Hypothalamus (tissue), 51 donors: ENCODE measurements around the gene UFSP1.
"Not testable (repeated sequence)": the region's sequence is repeated elsewhere in the genome, so short reads cannot be mapped to it uniquely, and the experiment has no call there.

Experiments used
- DNase-seq, 51 donors: peaks; one replicate each; lab custom pipeline; 2025; lab: John Stamatoyannopoulos, UW

UFSP1 gene

DNA sequence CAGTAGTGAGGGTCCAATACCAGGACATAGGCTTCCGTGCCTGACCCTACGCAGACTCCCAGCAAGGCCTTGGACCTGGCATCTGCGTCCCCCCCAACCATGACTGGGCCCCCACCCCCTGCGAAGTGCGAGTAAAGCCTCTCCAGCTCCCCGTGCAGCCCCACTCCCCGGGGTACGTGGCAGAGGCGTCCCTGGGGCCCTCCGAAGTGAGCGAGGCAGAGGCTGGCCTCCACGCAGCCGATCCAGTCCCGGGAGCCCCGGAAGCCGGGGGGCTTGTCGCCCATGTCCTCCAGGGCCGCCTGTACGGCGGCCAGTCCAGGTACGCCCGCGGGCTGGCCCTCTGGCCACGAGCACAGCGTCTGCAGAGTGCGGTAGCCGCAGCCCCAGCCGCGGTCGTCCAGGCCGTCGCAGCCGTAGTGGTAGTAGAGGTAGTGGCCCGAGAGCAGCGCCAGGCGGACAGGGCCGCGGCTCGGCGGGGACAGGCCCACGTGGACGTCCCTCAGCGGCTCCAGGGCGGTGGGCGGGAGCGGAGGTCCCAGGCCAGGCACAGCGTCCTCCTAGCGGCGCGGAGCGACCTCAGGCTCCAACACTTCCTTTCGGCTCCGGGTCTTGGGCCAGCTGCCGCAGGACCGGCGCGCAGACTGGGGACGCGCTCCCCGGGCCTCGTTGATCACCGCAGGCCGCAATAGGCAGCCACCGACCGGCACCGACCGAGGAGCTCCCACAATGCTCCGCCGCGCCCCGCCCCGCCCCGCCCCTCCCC is at the start of gene UFSP1:
UFSP1 (minus strand) TSS at position 728 of the 763 bp plus-strand sequence; CDS start at position 284, 444 bp downstream.
- peak in 1 of 51 donors; percentile 66 for DNase-seq

- DNase-seq = not testable (repeated sequence)
These were observed 46.7 kb upstream of the UFSP1 start for GRCh38 chr7:100936167-100936566.

- DNase-seq = not testable (repeated sequence)
These were observed 45.9 kb upstream of the UFSP1 start for GRCh38 chr7:100935381-100935780.

DNA sequence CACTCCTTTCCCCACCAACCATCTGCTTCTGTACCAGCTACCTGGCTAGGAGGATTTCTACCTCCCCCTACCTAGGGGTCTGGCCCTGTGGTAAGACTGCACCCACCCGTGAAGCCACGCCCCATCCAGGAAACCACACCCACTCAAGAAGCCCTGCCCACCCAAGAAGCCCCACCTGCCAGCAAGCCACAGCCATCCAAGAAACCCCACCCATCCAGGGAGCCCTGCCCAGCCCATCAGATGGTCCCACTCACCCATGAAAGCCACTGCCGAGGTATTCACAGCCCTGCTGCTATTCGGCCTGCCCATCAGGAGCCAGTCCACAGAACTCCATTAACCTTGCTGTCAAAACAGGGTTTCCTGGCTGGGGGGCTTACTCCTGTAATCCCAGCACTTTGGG is 44.2 kb upstream of the UFSP1 start:
- DNase-seq = no peak

GRCh38 chr7:100929808-100930174 is 40.3 kb upstream of the UFSP1 start:
- no peak for DNase-seq

- DNase-seq = not testable (repeated sequence)
These were observed 34.1 kb upstream of the UFSP1 start for GRCh38 chr7:100923616-100924015.

GRCh38 chr7:100921039-100921438 is 31.5 kb upstream of the UFSP1 start:
- no peak for DNase-seq

GRCh38 chr7:100919779-100920437 is 30.4 kb upstream of the UFSP1 start:
- not testable (repeated sequence) for DNase-seq

GRCh38 chr7:100919335-100919734 is 29.8 kb upstream of the UFSP1 start:
- DNase-seq = not testable (repeated sequence)

DNA sequence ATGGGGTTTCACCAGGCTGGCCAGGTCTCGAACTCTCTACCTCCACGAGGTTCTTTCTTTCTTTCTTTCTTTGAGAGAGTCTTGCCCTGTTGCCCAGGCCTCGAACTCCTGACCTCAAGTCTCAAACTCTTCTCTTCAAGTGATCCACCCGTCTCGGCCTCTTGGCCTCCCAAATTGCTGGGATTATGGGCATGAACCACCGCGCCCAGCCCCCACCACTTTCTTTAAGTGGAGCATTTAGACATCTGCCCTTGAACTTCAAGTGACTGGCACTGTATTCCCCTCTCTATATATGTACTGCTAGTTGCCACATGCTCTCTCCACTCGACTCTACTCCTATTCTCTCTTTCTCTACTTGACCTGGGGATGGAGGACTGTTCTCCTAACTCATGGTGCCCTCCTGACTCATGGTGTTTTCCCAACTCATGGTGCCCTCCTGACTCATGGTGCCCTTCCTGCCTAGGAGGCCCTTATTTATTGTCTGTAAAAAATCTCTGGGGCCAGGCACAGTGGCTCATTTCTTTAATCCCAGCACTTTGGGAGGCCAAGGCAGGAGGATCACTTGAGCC is 25.4 kb upstream of the UFSP1 start:
- DNase-seq = no peak

DNA sequence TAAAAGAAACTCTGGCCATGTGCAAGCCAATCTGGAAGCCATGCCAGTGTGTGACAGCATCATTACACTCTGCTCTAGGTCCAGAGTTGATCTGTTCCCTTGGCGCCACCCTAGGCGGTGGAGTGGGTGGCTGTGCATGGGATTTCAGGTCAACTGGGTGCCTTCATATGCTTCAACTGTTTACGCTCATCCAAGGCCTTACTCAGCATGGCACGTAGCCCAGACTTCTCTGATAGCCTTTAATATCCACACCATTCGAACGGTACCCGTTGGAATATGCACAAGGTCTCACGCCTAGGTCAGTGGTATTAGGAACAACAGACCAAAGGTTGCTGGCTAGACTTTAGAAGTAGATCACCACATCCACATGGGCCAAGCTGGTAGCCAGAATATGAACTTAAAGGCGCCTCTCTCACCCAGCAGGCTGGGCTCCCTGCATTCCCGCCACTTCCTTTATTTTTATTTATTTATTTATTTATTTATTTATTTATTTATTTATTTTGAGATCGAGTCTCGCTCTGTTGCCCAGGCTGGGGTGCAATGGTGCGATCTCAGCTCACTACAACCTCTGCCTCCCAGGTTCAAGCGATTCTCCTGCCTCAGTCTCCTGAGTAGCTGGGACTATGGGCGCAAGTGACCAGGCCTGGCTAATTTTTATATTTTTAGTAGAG is 24.8 kb upstream of the UFSP1 start:
- DNase-seq = no peak

DNA sequence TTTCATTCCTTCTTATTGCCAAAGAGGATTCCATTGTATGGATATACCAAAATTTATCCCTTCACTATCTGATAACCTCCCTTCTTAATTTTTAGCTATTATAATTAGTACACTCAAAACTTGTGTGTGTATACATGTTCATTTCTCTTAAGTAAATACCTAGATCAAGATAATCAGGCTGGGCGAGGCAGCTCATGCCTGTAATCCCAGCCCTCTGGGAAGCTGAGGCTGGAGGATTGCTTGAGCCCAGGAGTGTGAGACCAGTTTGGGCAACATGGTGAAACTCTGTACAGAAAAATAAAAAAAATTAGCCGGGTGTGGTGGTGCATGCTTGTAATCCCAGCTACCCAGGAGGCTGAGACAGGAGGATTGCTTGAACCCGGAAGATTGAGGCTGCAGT is 22.0 kb upstream of the UFSP1 start:
- DNase-seq = no peak

DNA sequence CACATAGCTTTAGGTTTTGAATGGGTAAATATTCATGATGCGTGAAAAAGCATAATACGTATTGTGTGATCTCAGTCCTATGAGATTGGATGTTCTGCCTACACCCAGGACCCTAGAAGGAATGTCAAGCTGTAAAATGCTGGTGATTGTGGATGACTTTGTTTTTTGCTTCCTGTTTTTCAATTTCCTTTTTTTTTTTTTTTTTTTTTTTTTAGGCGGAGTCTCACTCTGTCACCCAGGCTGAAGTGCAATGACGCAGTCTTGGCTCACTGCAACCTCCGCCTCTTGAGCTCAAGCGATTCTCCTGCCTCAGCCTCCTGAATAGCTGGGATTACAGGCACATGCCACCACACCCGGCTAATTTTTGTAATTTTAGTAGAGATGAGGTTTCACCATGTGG is 20.9 kb upstream of the UFSP1 start:
- not testable (repeated sequence) for DNase-seq

DNA sequence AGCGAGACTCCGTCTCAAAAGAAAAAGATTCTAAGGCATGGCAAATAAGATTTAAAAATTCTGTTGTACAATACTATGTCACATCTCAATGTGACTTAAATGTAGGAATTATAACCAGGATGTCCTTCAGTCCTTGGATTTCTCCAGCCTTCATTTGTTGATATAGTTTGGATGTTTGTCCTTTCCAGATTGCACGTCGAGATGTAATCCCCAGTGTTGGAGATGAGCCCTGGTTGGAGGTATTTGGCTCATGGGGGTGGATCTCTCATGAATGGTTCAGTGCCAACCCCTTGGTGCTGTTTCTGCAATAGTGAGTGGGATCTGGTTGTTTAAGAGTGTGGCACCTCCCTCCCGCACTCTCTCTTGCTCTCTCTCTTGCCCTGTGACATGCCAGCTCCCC is 19.0 kb upstream of the UFSP1 start:
- DNase-seq = no peak

DNA sequence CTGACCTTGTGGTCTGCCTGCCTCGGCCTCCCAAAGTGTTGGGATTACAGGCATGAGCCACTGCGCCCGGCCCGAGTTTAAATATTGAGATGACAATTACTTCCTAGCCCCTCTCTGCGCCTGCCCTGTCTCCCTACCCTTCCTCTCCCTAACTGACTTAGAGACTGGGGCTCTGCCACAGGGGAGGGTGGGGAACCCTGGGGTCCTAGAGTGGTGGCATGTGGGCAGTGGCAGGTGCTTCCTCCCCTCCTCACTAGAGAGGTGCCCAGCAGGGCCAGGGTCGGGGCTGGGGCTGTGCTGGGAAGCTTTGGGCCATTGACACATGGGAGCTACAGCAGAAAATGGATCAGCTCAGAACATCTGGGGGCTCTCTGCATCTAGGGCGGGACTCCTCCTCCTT is 13.1 kb upstream of the UFSP1 start:
- no peak for DNase-seq

GRCh38 chr7:100901921-100902332 is 12.4 kb upstream of the UFSP1 start:
- DNase-seq = no peak

DNA sequence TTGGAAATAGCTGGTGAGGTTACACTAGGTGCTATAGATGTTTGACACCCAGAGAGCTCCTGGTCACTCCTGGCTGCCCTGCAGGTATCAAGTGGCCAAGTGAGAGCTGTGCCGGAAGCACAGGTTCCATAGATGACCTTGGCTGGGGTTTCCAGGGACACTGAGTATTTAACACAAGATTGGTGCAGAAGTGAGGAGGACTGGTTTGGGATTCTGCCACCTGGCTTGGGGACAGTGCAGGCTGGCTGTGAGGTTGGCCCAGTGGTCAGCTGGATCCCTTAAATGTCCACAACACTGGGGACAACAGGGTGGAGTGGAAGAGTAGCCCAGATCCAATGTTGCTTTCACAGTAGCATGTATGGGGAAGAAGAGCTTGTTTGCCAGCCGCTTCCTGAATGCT is 11.5 kb upstream of the UFSP1 start:
- no peak for DNase-seq

DNA sequence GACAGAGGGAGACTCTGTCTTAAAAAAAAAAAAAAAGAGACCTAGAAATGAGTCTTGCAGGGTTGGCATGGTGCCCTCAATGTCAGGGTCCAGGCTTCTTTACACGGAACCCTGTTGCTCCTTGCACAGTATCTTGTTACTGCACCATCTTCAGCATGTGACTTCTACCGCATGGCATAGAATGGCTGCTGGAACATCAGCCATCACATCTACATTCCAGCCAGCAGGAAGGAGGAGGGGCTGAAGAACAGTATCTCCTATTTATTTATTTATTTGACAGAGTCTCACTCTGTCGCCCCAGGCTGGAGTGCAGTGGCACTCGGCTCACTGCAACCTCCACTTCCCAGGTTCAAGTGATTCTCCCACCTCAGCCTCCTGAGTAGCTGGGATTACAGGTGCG is 9.9 kb upstream of the UFSP1 start:
- no peak for DNase-seq

- no peak for DNase-seq
These were observed 8.4 kb upstream of the UFSP1 start for GRCh38 chr7:100897772-100898454.

- DNase-seq = peak in 38 of 51 donors; percentile 6 to 75 (median 39)
These were observed 7.5 kb upstream of the UFSP1 start for GRCh38 chr7:100896732-100897608.
